Activated T-helper 9 cell treated with anti-CD3 and anti-CD28 coated beads, Interleukin-2, amount 50 U/mL, for 16 hours (primary cell): Measurements from ENCODE around the gene ST6GALNAC4.
"Not testable (repeated sequence)": the region's sequence is repeated elsewhere in the genome, so short reads cannot be mapped to it uniquely, and the experiment has no call there.

Experiments
- DNase-seq: peaks from one replicate; pipeline ENCODE4 v3.0.0-alpha.2; 2020; ENCODE audit warnings: low read depth

ST6GALNAC4 gene

GRCh38 chr9:127870153-127870491, 46.7 kb downstream of the ST6GALNAC4 start:
- not testable (repeated sequence) for DNase-seq

- peak; percentile 75 for DNase-seq
Observed at GRCh38 chr9:127869310-127870152, 47.3 kb downstream of the ST6GALNAC4 start.

- DNase-seq, result no peak
Observed at GRCh38 chr9:127868278-127868902, 48.5 kb downstream of the ST6GALNAC4 start.

GRCh38 chr9:127867356-127868277, 49.2 kb downstream of the ST6GALNAC4 start:
- DNase-seq, result no peak

GRCh38 chr9:127866535-127866934, 50.3 kb downstream of the ST6GALNAC4 start:
- DNase-seq, result no peak

- DNase-seq, result no peak
Observed at GRCh38 chr9:127865645-127866464, 51.0 kb downstream of the ST6GALNAC4 start.

GRCh38 chr9:127863191-127863621, 53.6 kb downstream of the ST6GALNAC4 start:
- DNase-seq, result no peak

GRCh38 chr9:127862075-127863011, 54.5 kb downstream of the ST6GALNAC4 start:
- peak; percentile 25 for DNase-seq

- DNase-seq, result no peak
Observed at GRCh38 chr9:127860779-127861178, 56.1 kb downstream of the ST6GALNAC4 start.

GRCh38 chr9:127860260-127860659, 56.6 kb downstream of the ST6GALNAC4 start:
- DNase-seq, result no peak

GRCh38 chr9:127858041-127858512, 58.8 kb downstream of the ST6GALNAC4 start:
- no peak for DNase-seq
